Neural cell (in vitro differentiated cells): ENCODE results near the gene WNK2. TPM values are rescaled to one million over a fixed set of nuclear protein-coding genes. Genes with fewer than 3 reads are reported as not detected.

ENCODE experiments used
- H2AFZ ChIP-seq: fragments of 200-600, 300-800 bp; sonication (generic), shearing (Covaris generic); 2 replicates; pipeline ENCODE4 v1.6.0; 2014; ENCODE audit warnings: low read depth, mild to moderate bottlenecking, antibody characterized with exemption, low read length, moderate library complexity
- H3F3A ChIP-seq: fragments of 200-600 bp; shearing (Covaris generic); 2 replicates; pipeline ENCODE4 v1.6.1; 2016; ENCODE audit warnings: mild to moderate bottlenecking, moderate library complexity, mixed read lengths, antibody characterized with exemption, low read length; ENCODE audit not compliant: insufficient read depth, poor library complexity, severe bottlenecking
- H3K27ac ChIP-seq: fragments of 200-600, 300-800 bp; sonication (generic), shearing (Covaris generic); 2 replicates; pipeline ENCODE4 v1.5.1; 2014; ENCODE audit warnings: mild to moderate bottlenecking, low read length, moderate library complexity
- H3K27me3 ChIP-seq: fragments of 300-800, 200-600 bp; sonication (generic), shearing (Covaris generic); 2 replicates; pipeline ENCODE4 v1.6.0; 2014; ENCODE audit warnings: mild to moderate bottlenecking, low read depth, low read length, moderate library complexity; ENCODE audit not compliant: insufficient read depth
- H3K36me3 ChIP-seq: fragments of 300-800, 200-600 bp; sonication (generic), shearing (Covaris generic); 2 replicates; pipeline ENCODE4 v1.5.1; 2014; ENCODE audit warnings: mild to moderate bottlenecking, antibody characterized with exemption, low read length, moderate library complexity; ENCODE audit not compliant: insufficient read depth
- H3K4me2 ChIP-seq: fragments of 300-800, 200-600 bp; sonication (generic), shearing (Covaris generic); 2 replicates; pipeline ENCODE4 v1.6.0; 2014; ENCODE audit warnings: mild to moderate bottlenecking, low read length
- H3K4me3 ChIP-seq: fragments of 300-800, 200-600 bp; sonication (generic), shearing (Covaris generic); 2 replicates; pipeline ENCODE4 v1.5.1; 2014; ENCODE audit warnings: mild to moderate bottlenecking, low read length, moderate library complexity
- H3K79me2 ChIP-seq: fragments of 200-600 bp; shearing (Covaris generic); replicated peaks from 2 replicates; pipeline ENCODE4 v1.6.0; 2014; ENCODE audit warnings: mild to moderate bottlenecking, low read length, moderate library complexity; ENCODE audit not compliant: insufficient read depth
- H3K9ac ChIP-seq: fragments of 300-800, 200-600 bp; sonication (generic), shearing (Covaris generic); 2 replicates; pipeline ENCODE4 v1.6.1; 2016; ENCODE audit warnings: mild to moderate bottlenecking, low read length, mixed read lengths
- H3K9me2 ChIP-seq: fragments of 200-600 bp; shearing (Covaris generic); 2 replicates; pipeline ENCODE4 v1.6.1; 2016; ENCODE audit warnings: mild to moderate bottlenecking, low read length, mixed read lengths; ENCODE audit not compliant: insufficient read depth
- H3K9me3 ChIP-seq: fragments of 200-600, 300-800 bp; sonication (generic), shearing (Covaris generic); 2 replicates; pipeline ENCODE4 v1.6.1; 2016; ENCODE audit warnings: mild to moderate bottlenecking, mixed run types, low read length, moderate library complexity, mixed read lengths
- H4K20me1 ChIP-seq: fragments of 200-600 bp; shearing (Covaris generic); 2 replicates; pipeline ENCODE4 v1.6.1; 2016; ENCODE audit warnings: mild to moderate bottlenecking, mixed run types; ENCODE audit not compliant: insufficient read depth
- CTCF ChIP-seq: fragments of 450-650 bp; IDR thresholded peaks from 2 replicates; pipeline ENCODE4 v1.5.1; 2014; ENCODE audit warnings: antibody characterized with exemption, mild to moderate bottlenecking, moderate library complexity; ENCODE audit not compliant: poor library complexity, severe bottlenecking
- EP300 ChIP-seq: fragments of 450-650 bp; conservative IDR thresholded peaks from 2 replicates; pipeline ENCODE4 v1.6.1; 2014; ENCODE audit warnings: antibody characterized with exemption, mild to moderate bottlenecking, moderate library complexity; ENCODE audit not compliant: poor library complexity, severe bottlenecking
- EZH2 ChIP-seq: fragments of 200-600, 300-800 bp; shearing (Covaris generic), sonication (generic); IDR thresholded peaks from 2 replicates; pipeline ENCODE4 v1.6.1; 2014; ENCODE audit warnings: antibody characterized with exemption, low read length, borderline replicate concordance, mild to moderate bottlenecking; ENCODE audit not compliant: insufficient read depth, poor library complexity, severe bottlenecking
- MXI1 ChIP-seq: fragments of 450-650 bp; conservative IDR thresholded peaks from 2 replicates; pipeline ENCODE4 v1.6.1; 2014; ENCODE audit warnings: antibody characterized with exemption, mild to moderate bottlenecking; ENCODE audit not compliant: poor library complexity, severe bottlenecking
- POLR2AphosphoS5 ChIP-seq: IDR thresholded peaks from 2 replicates; pipeline ENCODE4 v1.6.1; 2012
- RAD21 ChIP-seq: fragments of 450-650 bp; conservative IDR thresholded peaks from 2 replicates; pipeline ENCODE4 v1.6.1; 2014; ENCODE audit warnings: antibody characterized with exemption, mild to moderate bottlenecking, moderate library complexity
- SMC3 ChIP-seq: fragments of 450-650 bp; conservative IDR thresholded peaks from 2 replicates; pipeline ENCODE4 v1.6.1; 2014; ENCODE audit warnings: antibody characterized with exemption, mild to moderate bottlenecking, moderate library complexity; ENCODE audit not compliant: poor library complexity
- TAF1 ChIP-seq: IDR thresholded peaks from 2 replicates; pipeline ENCODE4 v1.6.1; 2012; ENCODE audit warnings: low read depth
- polyA plus RNA-seq: library from polyadenylated mRNA; depleted of rRNA; stranded (reverse); fragments of >200 nt; gene quantifications from 2 replicates; pipeline ENCODE4 v1.2.3, GENCODE V29; 2014
- TF ChIP-seq, protein P1 (sequence below): IDR thresholded peaks from 2 replicates; pipeline ENCODE4 v1.6.1; 2012; ENCODE audit warnings: borderline replicate concordance

The WNK2 gene
- polyA plus RNA-seq, 1 donor from 2014 or later, result 37.1 TPM

DNA sequence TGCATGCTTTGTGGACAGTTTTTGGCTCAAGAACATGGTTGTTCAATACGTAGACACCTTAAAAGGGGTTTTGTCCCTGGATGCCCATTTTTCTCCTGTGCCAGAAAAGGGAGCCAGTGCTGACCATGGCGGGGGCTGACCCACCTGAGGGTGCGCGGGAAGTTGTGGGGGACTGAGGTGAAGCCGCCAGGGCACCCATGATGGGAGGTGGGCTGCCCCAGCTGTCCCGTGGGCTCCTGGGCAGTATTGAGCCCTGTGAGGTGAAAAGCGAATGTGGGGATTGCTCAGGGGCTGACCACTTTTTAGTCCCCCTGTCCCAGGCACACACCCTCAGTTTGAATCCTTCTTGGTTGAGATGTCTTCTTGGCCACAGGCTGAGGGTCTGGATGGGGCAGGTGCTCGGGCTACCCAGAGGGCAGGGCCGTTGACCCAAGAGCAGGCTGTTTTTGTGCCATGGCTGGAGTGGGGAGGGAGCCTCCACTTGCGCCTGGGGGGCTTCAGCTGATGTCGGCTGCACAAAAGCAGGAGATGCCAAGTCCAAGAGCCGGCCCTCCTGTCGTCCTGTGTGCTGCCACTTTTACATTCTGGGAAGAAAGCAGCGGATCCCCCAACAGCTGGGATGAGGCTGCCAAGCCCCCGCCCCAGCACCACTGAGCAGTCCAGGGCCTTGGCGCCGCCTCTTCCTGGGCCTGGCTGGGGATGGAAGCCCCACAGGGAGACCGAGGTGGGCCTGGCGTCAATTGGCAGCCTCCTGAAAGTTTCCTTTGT is 120.1 kb downstream of the WNK2 start:
- Histone ChIP-seq H3K4me3 (no peak overlapping the region), H3K4me2 (no peak overlapping the region), H3F3A (no peaks in the 10 kb centered on the region), H3K79me2 (no peaks in the 10 kb centered on the region), H3K36me3 (no peaks in the 10 kb centered on the region), H3K9me2 (no peaks in the 10 kb centered on the region), H3K27me3 (no peaks in the 10 kb centered on the region), H4K20me1 (no peaks in the 10 kb centered on the region), H3K27ac (no peak overlapping the region), H3K9me3 (no peaks in the 10 kb centered on the region), H2AFZ (no peak overlapping the region), H3K9ac (no peak overlapping the region)
- TF ChIP-seq EP300, result no peak
- no peak for TF ChIP-seq CTCF
- TF ChIP-seq TAF1, result no peak
- no peak for TF ChIP-seq POLR2AphosphoS5
- no peak for TF ChIP-seq MXI1
- TF ChIP-seq EZH2, result no peak
- no peak for TF ChIP-seq SMC3
- TF ChIP-seq, protein P1, sequence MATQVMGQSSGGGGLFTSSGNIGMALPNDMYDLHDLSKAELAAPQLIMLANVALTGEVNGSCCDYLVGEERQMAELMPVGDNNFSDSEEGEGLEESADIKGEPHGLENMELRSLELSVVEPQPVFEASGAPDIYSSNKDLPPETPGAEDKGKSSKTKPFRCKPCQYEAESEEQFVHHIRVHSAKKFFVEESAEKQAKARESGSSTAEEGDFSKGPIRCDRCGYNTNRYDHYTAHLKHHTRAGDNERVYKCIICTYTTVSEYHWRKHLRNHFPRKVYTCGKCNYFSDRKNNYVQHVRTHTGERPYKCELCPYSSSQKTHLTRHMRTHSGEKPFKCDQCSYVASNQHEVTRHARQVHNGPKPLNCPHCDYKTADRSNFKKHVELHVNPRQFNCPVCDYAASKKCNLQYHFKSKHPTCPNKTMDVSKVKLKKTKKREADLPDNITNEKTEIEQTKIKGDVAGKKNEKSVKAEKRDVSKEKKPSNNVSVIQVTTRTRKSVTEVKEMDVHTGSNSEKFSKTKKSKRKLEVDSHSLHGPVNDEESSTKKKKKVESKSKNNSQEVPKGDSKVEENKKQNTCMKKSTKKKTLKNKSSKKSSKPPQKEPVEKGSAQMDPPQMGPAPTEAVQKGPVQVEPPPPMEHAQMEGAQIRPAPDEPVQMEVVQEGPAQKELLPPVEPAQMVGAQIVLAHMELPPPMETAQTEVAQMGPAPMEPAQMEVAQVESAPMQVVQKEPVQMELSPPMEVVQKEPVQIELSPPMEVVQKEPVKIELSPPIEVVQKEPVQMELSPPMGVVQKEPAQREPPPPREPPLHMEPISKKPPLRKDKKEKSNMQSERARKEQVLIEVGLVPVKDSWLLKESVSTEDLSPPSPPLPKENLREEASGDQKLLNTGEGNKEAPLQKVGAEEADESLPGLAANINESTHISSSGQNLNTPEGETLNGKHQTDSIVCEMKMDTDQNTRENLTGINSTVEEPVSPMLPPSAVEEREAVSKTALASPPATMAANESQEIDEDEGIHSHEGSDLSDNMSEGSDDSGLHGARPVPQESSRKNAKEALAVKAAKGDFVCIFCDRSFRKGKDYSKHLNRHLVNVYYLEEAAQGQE, result no peak
- TF ChIP-seq RAD21, result no peak

DNA sequence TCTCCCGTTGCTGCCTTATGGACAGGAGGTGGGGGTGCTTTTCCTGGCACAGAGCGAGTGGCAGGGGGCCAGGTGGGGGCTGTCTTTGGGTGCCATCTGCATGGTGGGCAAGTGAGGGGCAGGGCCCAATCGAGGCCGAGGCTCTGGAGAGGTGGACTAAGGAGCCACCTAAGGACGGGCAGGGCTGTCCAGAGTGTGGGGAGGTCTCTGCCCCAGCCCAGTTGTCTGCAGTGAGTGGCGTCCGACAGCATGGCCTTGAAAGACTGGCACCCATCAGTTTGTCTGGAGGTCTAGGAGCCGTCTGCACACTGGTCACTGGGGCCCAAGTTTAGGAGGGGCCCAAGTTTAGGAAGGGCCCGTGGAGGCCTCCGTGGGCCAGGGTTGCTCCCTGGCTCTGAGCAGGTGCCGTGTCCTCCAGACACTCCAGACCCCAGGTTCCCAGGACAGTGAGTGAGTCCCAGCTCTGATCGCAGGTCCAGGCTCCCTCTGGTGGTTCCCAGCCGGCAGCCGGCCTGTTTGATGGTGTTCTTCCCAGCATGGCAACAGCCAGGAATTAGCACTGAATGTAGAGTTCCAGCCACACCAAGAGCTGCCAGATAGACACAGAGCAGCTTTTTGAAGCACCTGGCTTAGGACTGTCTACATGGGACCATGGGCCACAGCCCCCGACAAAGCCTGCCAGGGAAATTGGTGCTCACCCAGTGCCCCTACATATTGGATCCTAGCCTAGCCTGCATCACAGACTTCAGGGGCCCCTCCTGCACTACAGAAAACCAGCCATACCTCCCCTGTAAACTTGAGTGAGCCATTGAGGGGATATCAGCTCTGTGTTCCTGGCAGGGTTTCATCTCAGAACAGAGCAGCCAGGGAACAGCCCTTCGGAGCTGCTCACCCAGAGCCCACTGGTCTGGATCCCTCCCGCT is 120.9 kb downstream of the WNK2 start:
- H3K4me3 ChIP-seq, result no peak overlapping the region
- H3K9ac ChIP-seq, result no peak overlapping the region
- no peaks in the 10 kb centered on the region for H3K9me2 ChIP-seq
- no peaks in the 10 kb centered on the region for H4K20me1 ChIP-seq
- H3K79me2 ChIP-seq, result no peaks in the 10 kb centered on the region
- H3K4me2 ChIP-seq, result no peak overlapping the region
- H3K36me3 ChIP-seq, result no peaks in the 10 kb centered on the region
- H3K9me3 ChIP-seq, result no peaks in the 10 kb centered on the region
- H3K27me3 ChIP-seq, result no peaks in the 10 kb centered on the region
- TF ChIP-seq RAD21 (peak; percentile 64), MXI1 (no peak), CTCF (peak; percentile 59), SMC3 (peak; percentile 70)
- TF ChIP-seq, protein P1, result no peak
- H3F3A ChIP-seq, result no peaks in the 10 kb centered on the region
- H2AFZ ChIP-seq, result no peak overlapping the region
- no peak overlapping the region for H3K27ac ChIP-seq
